ENCODE measurements around the gene APLP2.
A peak's percentile ranks its signal among the peaks of the same experiment; 100 is the strongest.
"Not testable (repeated sequence)": the region's sequence is repeated elsewhere in the genome, so short reads cannot be mapped to it uniquely, and the experiment has no call there.

APLP2 gene

GRCh38 chr11:130085671-130086290 lies 16.1 kb downstream of the APLP2 start:
- Mint-ChIP-seq H3K4me1 (peaks cover 42% of the 10 kb centered on the region), H3K4me3 (no peak overlapping the region)

GRCh38 chr11:130086669-130087068 lies 17.0 kb downstream of the APLP2 start:
- no peaks in the 10 kb centered on the region for H3K36me3 Mint-ChIP-seq (ENCODE audit: insufficient read depth)
- H3K9me3 Mint-ChIP-seq = no peaks in the 10 kb centered on the region
- no peaks in the 10 kb centered on the region for H3K27me3 Mint-ChIP-seq
- peaks cover 42% of the 10 kb centered on the region for H3K4me1 Mint-ChIP-seq
- H3K27ac Mint-ChIP-seq (ENCODE audit: low read depth) = no peak overlapping the region
- ATAC-seq (replicated peaks; ENCODE audit: extremely low read depth, poor library complexity, severe bottlenecking) (no peak), DNase-seq (ENCODE audit: low spot score in 2 of 2) (no peak)
- no peak overlapping the region for H3K4me3 Mint-ChIP-seq

More at GRCh38 chr11:130085671-130086290, 16.1 kb downstream of the APLP2 start:
- Mint-ChIP-seq H3K36me3 (ENCODE audit: insufficient read depth) (no peaks in the 10 kb centered on the region), H3K27me3 (no peaks in the 10 kb centered on the region), H3K9me3 (no peaks in the 10 kb centered on the region), H3K27ac (ENCODE audit: low read depth) (no peak overlapping the region)
- DNase-seq (ENCODE audit: low spot score in 2 of 2) (no peak), ATAC-seq (replicated peaks; ENCODE audit: extremely low read depth, poor library complexity, severe bottlenecking) (no peak)

GRCh38 chr11:130087294-130087926 lies 17.7 kb downstream of the APLP2 start:
- no peaks in the 10 kb centered on the region for H3K36me3 Mint-ChIP-seq (ENCODE audit: insufficient read depth)
- no peaks in the 10 kb centered on the region for H3K27me3 Mint-ChIP-seq
- ATAC-seq (replicated peaks; ENCODE audit: extremely low read depth, poor library complexity, severe bottlenecking) (peak; percentile 68), DNase-seq (ENCODE audit: low spot score in 2 of 2) (no peak)
- H3K4me3 Mint-ChIP-seq = peak overlapping the region; percentile 29
- H3K4me1 Mint-ChIP-seq = peaks cover 42% of the 10 kb centered on the region
- no peaks in the 10 kb centered on the region for H3K9me3 Mint-ChIP-seq
- H3K27ac Mint-ChIP-seq (ENCODE audit: low read depth) = peak overlapping the region; percentile 61

GRCh38 chr11:130088217-130088616 lies 18.5 kb downstream of the APLP2 start:
- Mint-ChIP-seq H3K4me3 (no peak overlapping the region), H3K9me3 (no peaks in the 10 kb centered on the region), H3K27ac (ENCODE audit: low read depth) (peak overlapping the region; percentile 61), H3K27me3 (no peaks in the 10 kb centered on the region), H3K4me1 (peaks cover 44% of the 10 kb centered on the region), H3K36me3 (ENCODE audit: insufficient read depth) (no peaks in the 10 kb centered on the region)
- DNase-seq (ENCODE audit: low spot score in 2 of 2) = no peak
- ATAC-seq (replicated peaks; ENCODE audit: extremely low read depth, poor library complexity, severe bottlenecking) = no peak

- H3K4me1 Mint-ChIP-seq = peaks cover 48% of the 10 kb centered on the region
- H3K9me3 Mint-ChIP-seq = no peaks in the 10 kb centered on the region
- no peaks in the 10 kb centered on the region for H3K27me3 Mint-ChIP-seq
- peak overlapping the region; percentile 19 for H3K27ac Mint-ChIP-seq (ENCODE audit: low read depth)
- H3K4me3 Mint-ChIP-seq = no peak overlapping the region
- no peaks in the 10 kb centered on the region for H3K36me3 Mint-ChIP-seq (ENCODE audit: insufficient read depth)
- no peak for DNase-seq (ENCODE audit: low spot score in 2 of 2)
- ATAC-seq (replicated peaks; ENCODE audit: extremely low read depth, poor library complexity, severe bottlenecking) = no peak
These were observed 19.4 kb downstream of the APLP2 start for GRCh38 chr11:130088919-130089673.

- Mint-ChIP-seq H3K4me1 (peaks cover 47% of the 10 kb centered on the region), H3K9me3 (no peaks in the 10 kb centered on the region), H3K27me3 (no peaks in the 10 kb centered on the region), H3K27ac (ENCODE audit: low read depth) (peak overlapping the region; percentile 19), H3K4me3 (no peak overlapping the region), H3K36me3 (ENCODE audit: insufficient read depth) (no peaks in the 10 kb centered on the region)
- DNase-seq (ENCODE audit: low spot score in 2 of 2) = no peak
- ATAC-seq (replicated peaks; ENCODE audit: extremely low read depth, poor library complexity, severe bottlenecking) = no peak
These were observed 20.0 kb downstream of the APLP2 start for GRCh38 chr11:130089674-130090073.

- H3K4me1 Mint-ChIP-seq = peaks cover 50% of the 10 kb centered on the region
- not testable (repeated sequence) for H3K9me3 Mint-ChIP-seq; DNase-seq (ENCODE audit: low spot score in 2 of 2); H3K27ac Mint-ChIP-seq (ENCODE audit: low read depth); H3K36me3 Mint-ChIP-seq (ENCODE audit: insufficient read depth); ATAC-seq (replicated peaks; ENCODE audit: extremely low read depth, poor library complexity, severe bottlenecking); H3K27me3 Mint-ChIP-seq; H3K4me3 Mint-ChIP-seq
These were observed 20.8 kb downstream of the APLP2 start for GRCh38 chr11:130090517-130090916.

GRCh38 chr11:130091169-130091568 lies 21.5 kb downstream of the APLP2 start:
- not testable (repeated sequence) for H3K36me3 Mint-ChIP-seq (ENCODE audit: insufficient read depth); H3K4me3 Mint-ChIP-seq; H3K9me3 Mint-ChIP-seq; H3K27me3 Mint-ChIP-seq; DNase-seq (ENCODE audit: low spot score in 2 of 2); ATAC-seq (replicated peaks; ENCODE audit: extremely low read depth, poor library complexity, severe bottlenecking); H3K27ac Mint-ChIP-seq (ENCODE audit: low read depth)
- H3K4me1 Mint-ChIP-seq = peaks cover 55% of the 10 kb centered on the region

GRCh38 chr11:130092661-130093060 lies 23.0 kb downstream of the APLP2 start:
- DNase-seq (ENCODE audit: low spot score in 2 of 2) (no peak), ATAC-seq (replicated peaks; ENCODE audit: extremely low read depth, poor library complexity, severe bottlenecking) (no peak)
- Mint-ChIP-seq H3K4me3 (no peak overlapping the region), H3K36me3 (ENCODE audit: insufficient read depth) (peaks cover 4% of the 10 kb centered on the region), H3K9me3 (no peaks in the 10 kb centered on the region), H3K4me1 (peaks cover 40% of the 10 kb centered on the region), H3K27me3 (no peaks in the 10 kb centered on the region), H3K27ac (ENCODE audit: low read depth) (no peak overlapping the region)

- H3K27ac Mint-ChIP-seq (ENCODE audit: low read depth) = no peak overlapping the region
- H3K4me1 Mint-ChIP-seq = peaks cover 32% of the 10 kb centered on the region
- no peak for DNase-seq (ENCODE audit: low spot score in 2 of 2)
- no peaks in the 10 kb centered on the region for H3K9me3 Mint-ChIP-seq
- no peak overlapping the region for H3K4me3 Mint-ChIP-seq
- ATAC-seq (replicated peaks; ENCODE audit: extremely low read depth, poor library complexity, severe bottlenecking) = no peak
- no peaks in the 10 kb centered on the region for H3K27me3 Mint-ChIP-seq
- peaks cover 4% of the 10 kb centered on the region for H3K36me3 Mint-ChIP-seq (ENCODE audit: insufficient read depth)
These were observed 24.9 kb downstream of the APLP2 start for GRCh38 chr11:130094614-130095013.

- H3K4me1 Mint-ChIP-seq = peaks cover 30% of the 10 kb centered on the region
- no peaks in the 10 kb centered on the region for H3K9me3 Mint-ChIP-seq
- ATAC-seq (replicated peaks; ENCODE audit: extremely low read depth, poor library complexity, severe bottlenecking) = no peak
- peaks cover 4% of the 10 kb centered on the region for H3K36me3 Mint-ChIP-seq (ENCODE audit: insufficient read depth)
- no peak for DNase-seq (ENCODE audit: low spot score in 2 of 2)
- no peaks in the 10 kb centered on the region for H3K27me3 Mint-ChIP-seq
- no peak overlapping the region for H3K27ac Mint-ChIP-seq (ENCODE audit: low read depth)
- no peak overlapping the region for H3K4me3 Mint-ChIP-seq
These were observed 25.6 kb downstream of the APLP2 start for GRCh38 chr11:130095326-130095725.

GRCh38 chr11:130096042-130096441 lies 26.3 kb downstream of the APLP2 start:
- ATAC-seq (replicated peaks; ENCODE audit: extremely low read depth, poor library complexity, severe bottlenecking) = no peak
- Mint-ChIP-seq H3K9me3 (no peaks in the 10 kb centered on the region), H3K27me3 (no peaks in the 10 kb centered on the region), H3K4me1 (peaks cover 30% of the 10 kb centered on the region), H3K27ac (ENCODE audit: low read depth) (no peak overlapping the region), H3K36me3 (ENCODE audit: insufficient read depth) (peaks cover 4% of the 10 kb centered on the region), H3K4me3 (no peak overlapping the region)
- DNase-seq (ENCODE audit: low spot score in 2 of 2) = no peak

GRCh38 chr11:130096823-130097222 lies 27.1 kb downstream of the APLP2 start:
- peaks cover 30% of the 10 kb centered on the region for H3K4me1 Mint-ChIP-seq
- no peak for DNase-seq (ENCODE audit: low spot score in 2 of 2)
- H3K4me3 Mint-ChIP-seq = no peak overlapping the region
- H3K9me3 Mint-ChIP-seq = no peaks in the 10 kb centered on the region
- H3K27me3 Mint-ChIP-seq = no peaks in the 10 kb centered on the region
- ATAC-seq (replicated peaks; ENCODE audit: extremely low read depth, poor library complexity, severe bottlenecking) = no peak
- H3K36me3 Mint-ChIP-seq (ENCODE audit: insufficient read depth) = peaks cover 4% of the 10 kb centered on the region
- H3K27ac Mint-ChIP-seq (ENCODE audit: low read depth) = no peak overlapping the region

Measured in central memory CD8-positive, alpha-beta T cell (primary cell).